Endothelial cell of umbilical vein (primary cell): Measurements from ENCODE around the gene TMEM164. TPM values are rescaled to one million over a fixed set of nuclear protein-coding genes. Genes with fewer than 3 reads are reported as not detected.

Source experiments
- BruUV-seq: library from RNA; stranded (reverse); fragments of 400-500 nt; replicated peaks from 2 replicates; lab custom pipeline; 2021; lab: Mats Ljungman, UMichigan
- CTCF ChIA-PET: fragments of 300-600, 350-600 bp; sonication (Branson Sonifier 250); formaldehyde crosslinking; loops from one replicate; lab custom pipeline; 2021; ENCODE audit warnings: antibody characterized with exemption, inconsistent platforms; lab: Charles Lee
- POLR2A ChIA-PET: fragments of 300-600, 350-600 bp; sonication (Branson Sonifier 250); formaldehyde crosslinking; loops from one replicate; lab custom pipeline; 2021; ENCODE audit warnings: antibody characterized with exemption, inconsistent platforms; lab: Charles Lee
- DNase-seq: peaks from one replicate; pipeline ENCODE4 v3.0.0-alpha.2; 2011; ENCODE audit warnings: low read depth, low spot score
- FAIRE-seq: peaks from 2 replicates; lab custom pipeline; 2011; peaks lifted over from hg19 to GRCh38; lab: Jason Lieb, UNC
- H2AFZ ChIP-seq: 2 replicates; pipeline ENCODE4 v1.6.0; 2012; ENCODE audit warnings: low read depth, low read length, control low read depth, inconsistent platforms
- H3K27ac ChIP-seq: 2 replicates; pipeline ENCODE4 v1.5.1; 2011; ENCODE audit warnings: low read depth, mild to moderate bottlenecking, control low read depth, low read length, moderate library complexity; ENCODE audit not compliant: insufficient read depth
- H3K27me3 ChIP-seq, 2 experiments: 2 replicates each; pipeline versions ENCODE4 v1.6.0 to v1.6.1; 2011; ENCODE audit warnings: low read length in 2 of 2, mixed read lengths in 1 of 2; ENCODE audit not compliant: control insufficient read depth in 2 of 2, insufficient read depth in 2 of 2
- H3K36me3 ChIP-seq, 2 experiments: 2 replicates in 1 of 2; 3 replicates in 1 of 2; pipeline ENCODE4 v1.5.1; 2011; ENCODE audit warnings: low read length in 2 of 2, mild to moderate bottlenecking in 1 of 2, moderate library complexity in 1 of 2; ENCODE audit not compliant: control insufficient read depth in 2 of 2, insufficient read depth in 2 of 2; ENCODE audit errors: extremely low read depth in 1 of 2
- H3K4me1 ChIP-seq: 3 replicates; pipeline ENCODE4 v1.5.1; 2011; ENCODE audit warnings: mild to moderate bottlenecking, low read length; ENCODE audit not compliant: control insufficient read depth, insufficient read depth; ENCODE audit errors: extremely low read depth
- H3K4me2 ChIP-seq: 2 replicates; pipeline ENCODE4 v1.6.1; 2011; ENCODE audit warnings: low read length, control low read depth, mixed read lengths; ENCODE audit not compliant: insufficient read depth
- H3K4me3 ChIP-seq, 3 experiments: fragments of 200-600 bp in 1 of 3; sonication (generic), shearing (Covaris generic) in 1 of 3; replicated peaks in 1 of 3; 2 replicates each; pipeline ENCODE4 v1.5.1; 2011 to 2016; ENCODE audit warnings: control low read depth in 3 of 3, low read length in 3 of 3, mild to moderate bottlenecking in 2 of 3, inconsistent platforms in 1 of 3, low read depth in 1 of 3, moderate library complexity in 1 of 3; ENCODE audit not compliant: insufficient read depth in 1 of 3
- H3K79me2 ChIP-seq: 2 replicates; pipeline ENCODE4 v1.6.0; 2012; ENCODE audit warnings: low read length, inconsistent platforms; ENCODE audit not compliant: control insufficient read depth, insufficient read depth
- H3K9ac ChIP-seq: replicated peaks from 2 replicates; pipeline ENCODE3; 2011; ENCODE audit warnings: low read length, control low read depth; ENCODE audit not compliant: insufficient read depth; ENCODE audit errors: extremely low read depth
- H3K9me1 ChIP-seq: replicated peaks from 3 replicates; pipeline ENCODE4 v1.6.0; 2011; ENCODE audit warnings: mild to moderate bottlenecking, low read length; ENCODE audit not compliant: control insufficient read depth, insufficient read depth; ENCODE audit errors: extremely low read depth
- H3K9me3 ChIP-seq: replicated peaks from 2 replicates; pipeline ENCODE4 v1.5.1; 2012; ENCODE audit warnings: low read length, inconsistent platforms; ENCODE audit not compliant: control insufficient read depth, insufficient read depth
- H4K20me1 ChIP-seq: replicated peaks from 2 replicates; pipeline ENCODE3; 2011; ENCODE audit warnings: mild to moderate bottlenecking, low read length; ENCODE audit not compliant: control insufficient read depth, insufficient read depth; ENCODE audit errors: extremely low read depth
- EZH2 ChIP-seq: IDR thresholded peaks from 2 replicates; pipeline ENCODE4 v1.6.1; 2012; ENCODE audit warnings: borderline replicate concordance, low read depth, mild to moderate bottlenecking, moderate library complexity, low read length, inconsistent platforms; ENCODE audit not compliant: severe bottlenecking
- FOS ChIP-seq: IDR thresholded peaks from 2 replicates; pipeline ENCODE4 v1.6.1; 2011; ENCODE audit warnings: mild to moderate bottlenecking, low read length, moderate library complexity, borderline replicate concordance; ENCODE audit not compliant: insufficient read depth
- GATA2 ChIP-seq: IDR thresholded peaks from 2 replicates; pipeline ENCODE4 v1.7.0; 2011; ENCODE audit warnings: low read depth, mild to moderate bottlenecking, moderate library complexity, mixed read lengths, low read length; ENCODE audit not compliant: insufficient read length, insufficient read depth
- JUN ChIP-seq: IDR thresholded peaks from 2 replicates; pipeline ENCODE4 v1.6.1; 2011; ENCODE audit warnings: borderline replicate concordance, low read depth; ENCODE audit not compliant: insufficient read length, insufficient read depth
- MYC ChIP-seq: IDR thresholded peaks from one replicate; pipeline ENCODE4 v1.6.1; 2011; ENCODE audit warnings: mild to moderate bottlenecking, low read depth, low read length
- POLR2A ChIP-seq: IDR thresholded peaks from 2 replicates; pipeline ENCODE4 v1.6.1; 2012; ENCODE audit warnings: low read depth, mild to moderate bottlenecking, control low read depth, low read length
- POLR2AphosphoS5 ChIP-seq: IDR thresholded peaks from 2 replicates; pipeline ENCODE4 v1.6.1; 2012; ENCODE audit warnings: low read depth, mild to moderate bottlenecking, control low read depth, low read length, moderate library complexity; ENCODE audit not compliant: insufficient read depth
- dilution Hi-C: fragments of 300-500 bp; cut with MboI; formaldehyde crosslinking; loops from one replicate; pipeline ENCODE4 v1.15.0; 2019; ENCODE audit warnings: low sequenced_read_pairs; ENCODE audit not compliant: extremely low pct_ligation_motif_present
- intact Hi-C: fragments of 100-400 bp; cut with micrococcal nuclease; formaldehyde crosslinking; loops from one replicate; pipeline ENCODE4 v1.10.0; 2022
- polyA plus RNA-seq, 4 experiments: library from polyadenylated mRNA; depleted of rRNA in 3 of 4; stranded (reverse) in 3 of 4; unstranded in 1 of 4; fragments of >200 nt; gene quantifications; 2 replicates each; pipeline versions ENCODE4 v1.2.1 to v1.2.3, GENCODE V29; 2011 to 2012; ENCODE audit warnings: missing spikeins in 1 of 4
- total RNA-seq: library from RNA; stranded (reverse); gene quantifications from 2 replicates; pipeline ENCODE4 v1.2.3, GENCODE V29; 2021
- TF ChIP-seq, protein P1 (sequence below): IDR thresholded peaks from 2 replicates; pipeline ENCODE4 v1.6.1; 2011; ENCODE audit not compliant: insufficient read depth, insufficient read length
- TF ChIP-seq, protein P2 (sequence below), 2 donors: IDR thresholded peaks; 1 replicate in 1 of 2; 2 replicates in 1 of 2; pipeline ENCODE4 v1.5.1; 2011; ENCODE audit warnings: low read length in 2 of 2, mild to moderate bottlenecking in 2 of 2, moderate library complexity in 2 of 2, control low read depth in 1 of 2, inconsistent platforms in 1 of 2, low read depth in 1 of 2; ENCODE audit not compliant: insufficient read depth in 1 of 2; ENCODE audit errors: extremely low read depth in 1 of 2

The TMEM164 gene
- total and polyA plus RNA-seq, 2 donors (not counting 3 experiments of a cell fraction or from before 2014, with no cell fraction given): 12.8 to 22.2 TPM

- no peaks in the 10 kb centered on the region for H4K20me1 ChIP-seq
- no peak for TF ChIP-seq JUN
- no peak for TF ChIP-seq GATA2
- TF ChIP-seq EZH2: no peak
- no peak for TF ChIP-seq POLR2A
- TF ChIP-seq, protein P1, sequence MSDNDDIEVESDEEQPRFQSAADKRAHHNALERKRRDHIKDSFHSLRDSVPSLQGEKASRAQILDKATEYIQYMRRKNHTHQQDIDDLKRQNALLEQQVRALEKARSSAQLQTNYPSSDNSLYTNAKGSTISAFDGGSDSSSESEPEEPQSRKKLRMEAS: no peak
- no peak for TF ChIP-seq FOS
- TF ChIP-seq, protein P2, sequence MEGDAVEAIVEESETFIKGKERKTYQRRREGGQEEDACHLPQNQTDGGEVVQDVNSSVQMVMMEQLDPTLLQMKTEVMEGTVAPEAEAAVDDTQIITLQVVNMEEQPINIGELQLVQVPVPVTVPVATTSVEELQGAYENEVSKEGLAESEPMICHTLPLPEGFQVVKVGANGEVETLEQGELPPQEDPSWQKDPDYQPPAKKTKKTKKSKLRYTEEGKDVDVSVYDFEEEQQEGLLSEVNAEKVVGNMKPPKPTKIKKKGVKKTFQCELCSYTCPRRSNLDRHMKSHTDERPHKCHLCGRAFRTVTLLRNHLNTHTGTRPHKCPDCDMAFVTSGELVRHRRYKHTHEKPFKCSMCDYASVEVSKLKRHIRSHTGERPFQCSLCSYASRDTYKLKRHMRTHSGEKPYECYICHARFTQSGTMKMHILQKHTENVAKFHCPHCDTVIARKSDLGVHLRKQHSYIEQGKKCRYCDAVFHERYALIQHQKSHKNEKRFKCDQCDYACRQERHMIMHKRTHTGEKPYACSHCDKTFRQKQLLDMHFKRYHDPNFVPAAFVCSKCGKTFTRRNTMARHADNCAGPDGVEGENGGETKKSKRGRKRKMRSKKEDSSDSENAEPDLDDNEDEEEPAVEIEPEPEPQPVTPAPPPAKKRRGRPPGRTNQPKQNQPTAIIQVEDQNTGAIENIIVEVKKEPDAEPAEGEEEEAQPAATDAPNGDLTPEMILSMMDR (IDR thresholded peaks at IDR 0.05; ENCODE audit: extremely low read depth in 1 of 2, insufficient read depth in 1 of 2, low read depth in 1 of 2, low read length in 2 of 2): no peak
- no peak for TF ChIP-seq MYC
- TF ChIP-seq POLR2AphosphoS5: no peak
- H3K27ac ChIP-seq: no peak overlapping the region
- intact Hi-C loops (loop anchor here (5.0 kb wide), 1 partner anchor 146 kb away; no protein-coding TSS in a partner anchor), dilution Hi-C loops (no loop called here)
- H2AFZ ChIP-seq: no peak overlapping the region
- H3K36me3 ChIP-seq: no peaks in the 10 kb centered on the region
- H3K4me1 ChIP-seq: peaks cover 6% of the 10 kb centered on the region
- H3K4me2 ChIP-seq: no peak overlapping the region
- no TSS peak for BruUV-seq
- POLR2A ChIA-PET: no interaction called here
- H3K9me1 ChIP-seq: no peaks in the 10 kb centered on the region
- no peak overlapping the region for H3K9ac ChIP-seq
- H3K9me3 ChIP-seq: no peaks in the 10 kb centered on the region
- DNase-seq: no peak
- CTCF ChIA-PET: interaction anchor here (1.3 to 3.5 kb wide), 3 partner anchors 90 to 288 kb away, joined by 3 to 17 read pairs (median 11); no protein-coding TSS in a partner anchor
- no peaks in the 10 kb centered on the region for H3K27me3 ChIP-seq
- no peak overlapping the region for H3K4me3 ChIP-seq
- no peak for FAIRE-seq
- no peaks in the 10 kb centered on the region for H3K79me2 ChIP-seq
Measured at GRCh38 chrX:110000847-110001713, 1.8 kb upstream of the TMEM164 start.
